ENCODE measurements around the gene COPB1. TPM values are rescaled to one million over a fixed set of nuclear protein-coding genes. Genes with fewer than 3 reads are reported as not detected.

The COPB1 gene
- total RNA-seq, 1 donor from 2014 or later: 134 TPM

Small RNAs within 50 kb of the gene (small RNA-seq; reads per million reads assigned to genes)
- not detected for gene RNU7-49P

Other genes starting within 250 kb of the COPB1 start
- 39.7 TPM for gene RRAS2, start 140.6 kb downstream of the COPB1 start, total RNA-seq
- gene PSMA1, start 20.6 kb upstream of the COPB1 start, total RNA-seq: 160 TPM
- 5.2 TPM for gene PDE3B, start 144.0 kb upstream of the COPB1 start, total RNA-seq

Measured in skeletal muscle tissue (tissue), 2 donors.